COLO668 (cell line): ENCODE data around the gene ATRIP.

Source experiments
- DNase-seq: peaks from one replicate; lab custom pipeline; 2025; ENCODE audit not compliant: unreplicated experiment; lab: John Stamatoyannopoulos, UW

Gene ATRIP

DNA sequence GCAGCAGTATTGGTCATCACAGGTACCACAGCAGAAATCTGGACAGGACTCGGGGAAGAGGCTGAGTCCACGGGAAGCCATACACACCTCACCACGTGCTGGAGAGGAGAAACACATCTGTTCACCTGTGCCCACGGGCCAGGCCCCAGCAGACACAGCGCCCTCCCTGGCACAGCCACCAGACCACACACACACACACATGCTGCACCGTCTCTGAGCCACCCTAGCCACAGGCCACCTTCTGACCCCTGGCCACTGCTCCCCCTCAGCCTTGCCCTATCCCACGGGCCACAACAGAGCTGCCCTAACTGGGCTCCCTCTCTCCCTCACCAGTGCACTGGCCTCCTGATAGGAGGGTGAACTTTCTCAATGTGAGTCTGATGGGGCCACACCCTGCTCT lies 54.7 kb downstream of the ATRIP start:
- no peak for DNase-seq

DNA sequence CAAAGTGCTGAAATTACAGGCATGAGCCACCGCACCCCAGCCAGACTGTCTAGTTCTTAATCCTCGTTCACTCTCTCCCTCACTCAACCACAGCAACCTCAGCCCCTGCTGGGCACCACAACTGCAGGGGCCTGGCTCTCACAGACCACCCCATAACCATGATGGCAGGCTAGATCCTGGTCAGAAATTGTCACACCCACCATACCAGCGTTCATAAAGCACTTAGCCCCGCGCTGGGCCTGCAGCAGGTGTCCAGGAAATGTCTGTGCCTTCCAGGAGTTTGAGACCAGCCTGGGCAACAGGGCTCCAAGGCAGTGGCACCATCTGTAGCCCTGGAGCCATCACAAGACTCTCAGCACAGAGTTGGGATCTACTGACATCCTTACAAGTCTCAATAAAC lies 55.6 kb downstream of the ATRIP start:
- no peak for DNase-seq

DNA sequence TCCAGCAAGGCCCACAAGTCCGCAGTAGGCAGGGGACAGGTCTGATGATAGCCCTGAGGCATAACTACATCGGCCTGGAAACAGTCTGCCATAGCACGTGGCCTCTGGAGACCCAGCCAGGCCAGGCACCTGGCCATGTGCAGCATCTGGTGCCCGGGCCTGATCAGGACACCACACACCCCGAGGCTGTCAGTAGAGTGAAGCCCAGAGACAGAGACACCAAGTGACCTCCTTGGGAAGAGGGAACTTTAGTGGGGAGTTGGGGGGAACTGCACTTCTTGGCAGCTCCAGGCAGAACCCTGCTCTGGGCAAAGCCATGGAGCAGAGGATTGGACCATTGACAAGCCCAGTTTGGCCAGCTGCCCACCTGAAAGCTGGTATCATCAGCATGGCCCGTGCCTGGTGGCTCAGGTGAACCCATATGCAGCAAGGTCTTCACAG lies 56.2 kb downstream of the ATRIP start:
- DNase-seq = no peak

DNA sequence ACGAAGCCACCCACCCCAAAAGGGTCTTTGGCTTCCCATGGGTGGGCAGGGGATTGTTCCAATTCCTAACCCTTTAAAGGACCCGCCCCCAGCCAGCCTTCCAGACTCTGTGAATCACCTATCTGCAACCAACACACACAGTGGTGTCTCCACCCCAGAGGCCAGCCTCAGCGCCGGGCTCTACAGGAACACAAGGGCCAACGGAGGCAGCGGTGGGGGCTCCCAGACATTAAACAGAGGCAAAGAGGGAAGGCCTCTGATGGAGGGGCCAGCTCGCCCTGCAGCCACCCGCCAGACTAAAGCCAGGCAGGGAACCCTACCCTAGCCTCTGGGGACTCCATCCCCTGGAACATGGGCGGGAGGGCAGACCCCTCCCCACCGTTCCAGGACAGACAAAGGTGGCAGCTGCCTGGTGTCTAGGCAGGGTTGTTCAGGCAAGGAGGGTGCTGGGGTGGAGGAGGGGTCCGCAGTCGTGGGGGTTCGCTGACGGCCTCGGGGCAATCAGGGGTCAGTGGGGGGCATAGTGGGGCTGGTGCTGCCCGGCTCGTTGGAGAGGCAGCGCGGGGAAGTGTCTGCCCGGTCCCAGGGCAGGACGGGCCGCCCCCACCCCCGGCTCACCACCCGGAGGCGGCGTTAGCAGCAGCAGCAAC lies 57.0 kb downstream of the ATRIP start:
- no peak for DNase-seq

DNA sequence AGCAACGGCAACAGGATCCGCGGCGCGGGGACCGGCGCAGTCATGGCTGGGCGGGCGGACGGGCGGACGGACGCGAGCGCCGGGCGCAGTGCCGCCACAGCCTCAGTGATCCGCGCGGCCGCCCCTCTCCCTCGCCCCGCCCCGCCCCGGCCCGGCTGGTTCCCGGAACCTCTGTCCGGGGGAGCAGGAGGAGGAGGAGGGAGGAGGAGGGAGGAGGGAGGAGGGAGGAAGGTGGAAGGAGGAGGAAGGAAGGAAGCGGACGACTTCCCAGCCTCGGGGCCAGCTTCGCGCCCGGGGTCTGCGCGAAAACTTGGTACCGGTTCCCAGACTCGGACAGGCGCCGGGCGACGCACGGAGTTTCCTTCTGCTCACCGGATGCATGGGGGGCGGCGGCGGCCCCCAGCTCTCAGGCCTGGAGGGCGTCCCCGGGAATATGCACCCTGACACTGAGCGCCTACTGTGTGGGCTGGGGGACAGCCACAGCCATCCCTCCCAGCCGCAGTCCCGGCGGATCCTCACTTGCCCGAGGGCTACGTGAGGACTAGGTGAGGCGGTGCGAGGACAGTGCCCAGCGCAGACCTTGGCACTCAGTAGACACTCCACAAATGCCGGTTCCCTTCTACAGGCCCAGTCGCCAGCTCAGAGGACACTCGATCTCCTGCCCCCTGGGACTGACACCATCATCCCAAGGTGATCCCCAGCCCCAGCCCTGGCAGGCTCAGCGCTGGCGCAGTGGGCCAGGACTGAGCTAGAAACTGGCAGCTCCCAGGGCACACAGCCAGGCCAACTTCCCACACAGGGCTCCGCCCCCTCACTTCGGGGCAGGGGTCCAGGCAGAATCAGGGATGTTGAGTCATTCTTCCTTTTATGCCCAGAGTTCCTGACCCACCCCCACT lies 57.8 kb downstream of the ATRIP start, which contains the start of gene SHISA5:
SHISA5 (minus strand) TSS at position 124 of the 896 bp plus-strand sequence; CDS start at position 44, 80 bp downstream.
- DNase-seq = peak; percentile 39

DNA sequence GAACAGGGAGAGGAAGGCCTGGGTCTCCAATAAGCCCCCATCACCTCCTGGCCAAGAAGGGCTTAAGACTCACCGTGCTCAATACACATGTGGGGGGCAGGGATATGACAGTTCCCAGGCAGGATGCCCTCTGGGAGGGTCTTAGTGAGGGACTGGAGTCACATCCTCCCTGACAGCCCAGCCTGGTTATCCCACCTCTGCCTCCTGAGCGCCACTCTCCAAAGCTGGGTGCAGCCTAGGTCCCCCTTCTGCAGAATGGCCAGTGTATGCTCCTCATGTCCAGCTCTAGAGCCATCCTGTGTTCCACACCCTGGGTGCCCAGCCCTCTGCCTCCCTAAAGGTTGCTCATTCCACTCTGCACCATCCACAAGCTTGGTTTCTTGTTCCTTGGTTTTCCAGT lies 58.6 kb downstream of the ATRIP start:
- DNase-seq = no peak

DNA sequence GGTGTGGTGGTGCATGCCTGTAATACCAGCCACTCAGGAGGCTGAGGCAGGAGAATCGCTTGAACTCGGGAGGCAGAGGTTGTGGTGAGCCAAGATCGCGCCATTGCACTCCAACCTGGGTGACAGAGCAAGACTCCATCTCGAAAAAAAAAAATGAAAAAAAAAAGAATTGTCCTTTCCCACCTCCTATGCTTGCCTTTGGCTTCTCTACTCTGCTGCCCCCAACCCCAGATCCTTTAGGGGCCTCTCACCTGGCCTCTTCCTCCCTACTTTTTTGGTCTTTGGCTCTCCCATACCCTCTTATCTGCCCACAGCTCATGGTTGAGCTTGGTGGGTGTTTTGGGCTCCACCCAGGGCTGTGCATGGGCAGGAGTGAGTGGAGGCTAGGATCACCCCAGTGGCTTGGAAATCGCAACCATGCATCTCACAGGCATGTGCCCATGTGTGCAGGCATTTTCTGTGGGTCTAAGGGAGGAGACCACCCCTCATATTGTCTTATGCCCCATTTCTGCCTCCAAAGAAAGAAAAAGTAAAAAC lies 59.5 kb downstream of the ATRIP start:
- no peak for DNase-seq

DNA sequence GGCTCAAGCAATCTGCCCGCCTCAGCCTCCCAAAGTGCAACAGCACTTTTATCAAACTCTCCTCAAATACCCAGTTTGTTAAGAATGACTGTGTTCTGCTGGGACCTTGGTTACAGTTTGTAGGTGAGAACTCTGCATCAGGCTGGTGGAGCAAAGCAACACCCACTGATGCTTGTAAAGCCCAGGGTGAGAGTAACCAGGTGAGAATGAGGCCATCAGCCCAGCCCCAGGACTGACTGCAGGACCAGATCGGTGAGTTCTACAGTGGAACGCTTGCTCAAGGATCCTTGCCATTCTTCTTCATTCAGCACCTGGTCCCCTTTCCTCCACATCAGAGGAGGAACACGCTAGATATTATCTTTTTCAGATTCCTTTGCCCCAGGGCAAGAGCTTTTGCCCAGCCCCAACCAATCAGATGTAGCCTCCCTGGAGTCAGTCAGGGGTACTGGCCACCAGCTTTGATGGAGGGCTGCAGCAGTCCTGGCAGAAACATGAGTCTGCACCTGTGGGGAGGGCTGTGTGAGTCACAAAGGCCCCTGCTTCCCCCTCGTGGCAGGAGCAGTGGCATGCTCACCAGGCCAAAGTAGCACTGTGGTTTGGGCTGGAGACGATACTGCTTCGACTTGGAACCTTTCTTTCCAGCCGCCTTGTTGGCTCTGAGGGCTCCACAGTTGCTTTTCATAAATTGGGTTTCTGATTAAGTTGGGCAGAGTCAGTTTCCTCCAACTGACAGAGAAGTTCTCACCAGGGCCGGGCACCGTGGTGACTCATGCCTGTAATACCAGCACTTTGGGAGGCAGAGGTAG lies 60.9 kb downstream of the ATRIP start:
- peak; percentile 65 for DNase-seq

DNA sequence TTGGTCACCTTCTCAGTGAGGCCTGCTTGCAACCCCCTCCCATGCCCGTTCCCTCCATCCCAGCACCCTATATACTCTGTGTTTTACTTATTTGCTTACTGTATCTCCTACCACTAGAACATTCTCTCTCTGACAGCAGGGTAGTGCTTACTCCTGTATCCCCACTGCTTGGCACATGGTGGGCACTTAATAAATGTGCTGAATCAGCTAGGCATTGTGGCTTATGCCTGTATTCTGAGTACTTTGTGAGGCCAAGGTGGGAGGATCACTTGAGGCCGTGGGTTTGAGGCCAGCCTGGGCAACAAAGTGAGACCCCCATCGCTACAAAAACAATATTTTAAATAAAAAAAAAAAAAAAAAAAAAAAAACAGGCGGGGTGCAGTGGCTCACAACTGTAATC lies 65.0 kb downstream of the ATRIP start:
- no peak for DNase-seq

DNA sequence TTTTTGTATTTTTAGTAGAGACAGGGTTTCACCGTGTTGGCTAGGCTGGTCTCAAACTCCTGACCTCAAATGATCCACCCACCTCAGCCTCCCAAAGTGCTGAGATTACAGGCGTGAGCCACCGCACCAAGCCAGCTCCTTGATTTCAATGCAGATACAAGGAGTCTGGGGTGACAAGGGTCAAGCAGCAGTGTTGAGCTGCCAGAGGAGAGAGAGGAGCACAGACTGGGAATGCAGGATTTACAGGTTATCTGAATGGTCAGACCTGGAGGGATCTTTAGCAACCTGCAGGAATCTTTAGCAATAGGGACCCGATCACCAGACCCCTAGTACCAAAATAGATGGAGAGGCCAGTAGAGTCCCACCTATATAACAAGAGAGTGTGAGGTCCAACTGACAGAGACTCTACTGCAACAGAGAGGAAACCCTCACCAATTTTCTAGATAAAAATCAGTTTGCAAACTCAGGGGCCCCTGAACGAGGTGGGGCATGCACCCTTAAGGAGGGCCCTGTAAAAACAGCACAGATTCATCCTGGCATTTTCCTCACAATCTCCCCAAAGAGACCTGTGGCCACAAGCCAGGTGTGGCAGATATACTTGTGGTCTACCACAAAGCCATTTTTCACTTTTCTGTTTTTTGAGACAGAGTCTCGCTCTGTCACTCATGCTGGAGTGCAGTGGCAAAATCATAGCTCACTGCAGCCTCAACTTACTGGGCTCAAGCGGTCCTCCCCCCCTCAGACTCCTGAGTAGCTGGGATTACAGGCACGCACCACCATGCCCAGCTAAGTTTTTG lies 68.1 kb downstream of the ATRIP start:
- no peak for DNase-seq
